HK-2 (cell line): ENCODE data around the gene TMEM253.
A peak's percentile ranks its signal among the peaks of the same experiment; 100 is the strongest.

ENCODE experiments used
- DNase-seq: peaks from one replicate; pipeline ENCODE4 v3.0.0-alpha.2; 2018; ENCODE audit not compliant: unreplicated experiment

TMEM253 gene

DNA sequence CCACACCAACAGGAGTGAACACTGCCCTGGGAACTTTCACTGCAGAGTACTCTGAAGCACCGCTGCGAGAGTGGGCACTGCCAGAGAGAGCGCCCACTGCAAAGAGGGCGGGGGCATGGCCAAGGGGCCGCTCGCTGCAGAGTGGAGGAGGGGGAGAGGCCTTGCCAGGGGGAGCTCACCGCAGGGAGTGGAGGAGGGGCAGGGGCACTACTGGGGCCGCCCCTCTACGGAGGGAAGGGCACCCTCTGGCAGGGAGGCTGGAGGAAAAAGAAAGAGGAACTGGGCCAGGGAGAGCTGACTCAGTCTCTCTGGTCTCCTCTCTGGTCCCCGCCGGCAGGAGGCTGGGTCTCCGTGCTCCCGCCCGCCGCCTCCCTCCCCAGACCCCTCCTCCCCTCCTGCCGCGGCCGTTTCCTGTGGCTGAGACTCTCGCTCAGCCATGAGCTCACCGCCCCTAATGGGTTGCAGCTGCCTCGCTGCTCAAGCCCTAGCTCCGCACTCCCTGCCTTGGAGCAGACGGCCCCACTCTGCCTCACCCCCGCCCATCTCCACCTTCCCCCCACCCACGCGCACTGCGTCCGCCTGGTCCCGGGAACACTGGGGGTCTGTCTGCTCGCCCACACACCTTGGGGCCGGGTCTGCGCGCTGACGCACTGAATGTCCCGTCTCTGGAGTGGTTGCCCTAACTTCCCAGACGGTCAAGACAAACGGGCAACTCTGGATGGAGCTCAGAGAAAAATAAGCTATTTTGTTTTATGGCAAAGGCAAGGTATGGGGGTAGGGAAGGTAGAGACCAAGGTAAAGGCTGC, 29.4 kb upstream of the TMEM253 start:
- DNase-seq = peak; percentile 84

DNA sequence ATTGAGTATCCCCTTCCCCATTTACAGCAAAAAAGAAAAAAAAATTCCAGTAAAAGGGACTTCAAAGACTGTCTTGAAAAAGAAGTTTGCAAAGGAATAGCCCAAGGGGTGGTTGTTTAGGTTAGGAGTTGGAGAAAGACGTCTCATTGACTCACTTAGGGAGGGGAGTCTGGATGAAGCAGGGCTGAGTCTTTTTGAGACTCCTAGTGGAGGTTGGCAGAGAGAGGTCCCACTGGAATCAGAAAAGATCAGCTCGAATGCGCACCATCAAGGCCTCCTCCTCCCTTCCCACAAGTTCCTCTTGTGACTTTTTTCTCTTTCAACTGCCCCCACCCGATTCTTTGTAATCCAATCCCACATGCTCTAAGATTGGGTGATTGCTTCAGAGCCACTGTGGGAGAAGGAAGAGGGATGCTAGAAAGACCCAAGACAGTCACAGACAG, 28.8 kb upstream of the TMEM253 start:
- DNase-seq = no peak

DNA sequence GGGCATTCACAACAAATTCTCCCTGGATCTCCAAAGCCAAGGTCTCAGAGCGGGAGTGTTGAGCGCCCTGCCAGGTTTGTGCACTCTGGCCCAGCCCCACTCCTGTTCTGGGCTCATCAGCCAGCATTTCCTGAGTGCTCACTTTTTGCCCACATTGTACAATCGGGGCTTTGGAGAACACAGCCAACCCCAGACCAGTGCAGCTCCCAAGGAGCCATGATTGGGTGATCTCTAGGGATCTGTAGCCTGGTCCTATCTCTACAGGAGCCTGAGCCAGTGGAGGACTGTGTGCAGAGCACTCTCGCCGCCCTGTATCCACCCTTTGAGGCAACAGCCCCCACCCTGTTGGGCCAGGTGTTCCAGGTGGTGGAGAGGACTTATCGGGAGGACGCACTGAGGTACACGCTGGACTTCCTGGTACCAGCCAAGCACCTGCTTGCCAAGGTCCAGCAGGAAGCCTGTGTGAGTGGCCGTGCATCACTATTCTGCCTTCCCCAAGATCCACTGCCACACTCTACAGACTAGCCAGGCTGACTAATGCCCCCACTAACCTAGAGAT, 28.0 kb upstream of the TMEM253 start:
- DNase-seq = no peak

DNA sequence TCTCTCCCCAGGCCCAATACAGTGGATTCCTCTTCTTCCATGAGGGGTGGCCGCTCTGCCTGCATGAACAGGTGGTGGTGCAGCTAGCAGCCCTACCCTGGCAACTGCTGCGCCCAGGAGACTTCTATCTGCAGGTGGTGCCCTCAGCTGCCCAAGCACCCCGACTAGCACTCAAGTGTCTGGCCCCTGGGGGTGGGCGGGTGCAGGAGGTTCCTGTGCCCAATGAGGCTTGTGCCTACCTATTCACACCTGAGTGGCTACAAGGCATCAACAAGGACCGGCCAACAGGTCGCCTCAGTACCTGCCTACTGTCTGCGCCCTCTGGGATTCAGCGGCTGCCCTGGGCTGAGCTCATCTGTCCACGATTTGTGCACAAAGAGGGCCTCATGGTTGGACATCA, 26.9 kb upstream of the TMEM253 start:
- no peak for DNase-seq

DNA sequence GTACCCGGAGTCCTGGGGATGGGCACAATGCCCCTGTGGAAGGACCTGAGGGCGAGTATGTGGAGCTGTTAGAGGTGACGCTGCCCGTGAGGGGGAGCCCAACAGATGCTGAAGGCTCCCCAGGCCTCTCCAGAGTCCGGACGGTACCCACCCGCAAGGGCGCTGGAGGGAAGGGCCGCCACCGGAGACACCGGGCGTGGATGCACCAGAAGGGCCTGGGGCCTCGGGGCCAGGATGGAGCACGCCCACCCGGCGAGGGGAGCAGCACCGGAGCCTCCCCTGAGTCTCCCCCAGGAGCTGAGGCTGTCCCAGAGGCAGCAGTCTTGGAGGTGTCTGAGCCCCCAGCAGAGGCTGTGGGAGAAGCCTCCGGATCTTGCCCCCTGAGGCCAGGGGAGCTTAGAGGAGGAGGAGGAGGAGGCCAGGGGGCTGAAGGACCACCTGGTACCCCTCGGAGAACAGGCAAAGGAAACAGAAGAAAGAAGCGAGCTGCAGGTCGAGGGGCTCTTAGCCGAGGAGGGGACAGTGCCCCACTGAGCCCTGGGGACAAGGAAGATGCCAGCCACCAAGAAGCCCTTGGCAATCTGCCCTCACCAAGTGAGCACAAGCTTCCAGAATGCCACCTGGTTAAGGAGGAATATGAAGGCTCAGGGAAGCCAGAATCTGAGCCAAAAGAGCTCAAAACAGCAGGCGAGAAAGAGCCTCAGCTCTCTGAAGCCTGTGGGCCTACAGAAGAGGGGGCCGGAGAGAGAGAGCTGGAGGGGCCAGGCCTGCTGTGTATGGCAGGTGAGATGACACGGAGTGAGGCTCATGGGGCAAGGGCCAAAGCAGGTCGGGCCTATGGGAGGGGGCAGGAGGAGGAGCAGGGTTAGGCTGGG, 26.2 kb upstream of the TMEM253 start:
- no peak for DNase-seq

DNA sequence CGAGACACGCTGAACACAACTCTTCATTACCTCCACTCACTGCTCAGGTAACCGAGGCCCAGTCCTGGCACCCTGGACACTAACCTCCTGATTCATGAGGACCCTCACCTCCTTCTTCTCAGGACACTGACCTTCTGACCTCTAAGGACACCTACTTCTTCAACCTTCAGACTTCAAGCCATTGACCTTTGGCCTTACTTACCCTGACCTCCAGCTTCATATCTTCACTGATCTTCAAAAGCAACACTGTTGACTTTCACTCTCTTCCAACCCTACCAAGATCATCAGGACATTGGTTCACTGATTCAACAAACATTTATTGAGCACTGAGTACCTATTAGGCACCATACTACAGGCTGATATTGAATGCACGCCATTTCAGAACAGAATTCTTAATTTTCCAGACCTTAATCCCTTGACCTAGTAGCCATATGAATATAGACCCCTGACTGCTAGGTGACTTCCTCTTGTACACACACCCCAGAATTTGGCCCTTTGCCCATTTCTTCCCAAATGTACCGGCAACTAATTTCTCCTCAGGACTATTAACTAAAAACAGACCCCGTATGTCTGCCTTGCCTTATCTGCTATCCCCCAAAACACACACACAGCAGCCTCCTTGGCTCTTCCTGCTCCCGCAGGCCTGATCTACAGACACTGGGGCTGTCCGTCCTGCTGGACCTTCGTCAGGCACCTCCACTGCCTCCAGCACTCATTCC, 25.0 kb upstream of the TMEM253 start:
- no peak for DNase-seq

DNA sequence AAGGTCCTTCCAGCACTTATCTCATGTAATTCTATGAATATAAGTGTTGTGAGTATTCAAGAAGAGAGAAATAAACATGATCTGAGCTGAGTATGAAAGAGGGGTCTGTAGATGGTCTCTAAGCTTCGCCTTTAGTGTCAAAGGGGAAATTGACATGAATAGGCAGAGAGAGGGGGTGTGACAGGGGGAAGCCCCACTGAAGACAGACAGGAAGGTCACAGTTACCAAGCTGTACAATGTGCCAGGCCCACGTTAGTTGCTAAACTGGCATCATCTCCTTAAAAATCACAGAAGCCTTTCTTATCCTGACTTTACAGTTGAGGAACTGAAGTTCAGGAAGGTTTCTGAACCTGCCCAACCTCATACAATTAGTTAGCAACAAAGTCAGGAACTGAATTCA, 23.2 kb upstream of the TMEM253 start:
- no peak for DNase-seq

DNA sequence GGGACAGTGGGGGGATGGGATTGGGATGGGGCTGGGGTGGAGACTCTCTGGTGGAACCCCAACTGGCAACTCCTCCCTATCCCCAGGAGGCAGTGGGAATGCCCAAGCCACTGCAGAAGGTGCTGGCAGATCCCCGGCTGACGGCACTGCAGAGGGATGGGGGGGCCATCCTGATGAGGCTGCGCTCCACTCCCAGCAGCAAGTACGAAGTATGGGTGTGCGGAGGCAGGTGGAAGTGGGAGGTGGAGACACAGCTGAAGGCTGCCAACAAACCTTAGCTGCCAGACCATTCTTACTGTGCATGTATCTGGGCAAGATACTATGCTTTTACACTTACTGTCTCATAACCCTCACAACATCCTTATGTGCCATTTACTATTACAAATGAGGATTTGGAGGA, 22.6 kb upstream of the TMEM253 start:
- DNase-seq = no peak

DNA sequence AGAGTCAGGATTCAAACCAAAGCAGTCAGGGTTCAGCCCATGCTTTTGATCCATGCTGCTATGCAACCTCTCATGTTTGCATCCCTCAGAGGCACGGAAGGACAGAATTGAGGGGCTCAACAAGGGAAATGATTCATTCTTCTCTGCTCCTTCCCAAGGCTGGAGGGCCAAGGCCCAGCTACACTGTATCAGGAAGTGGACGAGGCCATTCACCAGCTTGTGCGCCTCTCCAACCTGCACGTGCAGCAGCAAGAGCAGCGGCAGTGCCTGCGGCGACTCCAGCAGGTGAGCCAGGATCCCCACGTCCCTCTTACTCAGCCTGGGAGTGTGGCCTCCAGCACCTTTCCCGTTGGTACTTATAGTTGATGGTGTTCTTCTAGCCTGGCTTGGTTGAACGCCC, 22.1 kb upstream of the TMEM253 start:
- DNase-seq = no peak

DNA sequence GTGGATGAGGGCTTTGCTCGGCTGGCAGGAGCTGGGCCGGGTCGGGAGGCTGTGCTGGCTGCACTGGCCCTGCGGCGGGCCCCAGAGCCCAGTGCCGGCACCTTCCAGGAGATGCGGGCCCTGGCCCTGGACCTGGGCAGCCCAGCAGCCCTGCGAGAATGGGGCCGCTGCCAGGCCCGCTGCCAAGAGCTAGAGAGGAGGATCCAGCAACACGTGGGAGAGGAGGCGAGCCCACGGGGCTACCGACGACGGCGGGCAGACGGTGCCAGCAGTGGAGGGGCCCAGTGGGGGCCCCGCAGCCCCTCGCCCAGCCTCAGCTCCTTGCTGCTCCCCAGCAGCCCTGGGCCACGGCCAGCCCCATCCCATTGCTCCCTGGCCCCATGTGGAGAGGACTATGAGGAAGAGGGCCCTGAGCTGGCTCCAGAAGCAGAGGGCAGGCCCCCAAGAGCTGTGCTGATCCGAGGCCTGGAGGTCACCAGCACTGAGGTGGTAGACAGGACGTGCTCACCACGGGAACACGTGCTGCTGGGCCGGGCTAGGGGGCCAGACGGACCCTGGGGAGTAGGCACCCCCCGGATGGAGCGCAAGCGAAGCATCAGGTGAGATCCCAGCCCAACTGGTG, 19.2 kb upstream of the TMEM253 start:
- DNase-seq = no peak

DNA sequence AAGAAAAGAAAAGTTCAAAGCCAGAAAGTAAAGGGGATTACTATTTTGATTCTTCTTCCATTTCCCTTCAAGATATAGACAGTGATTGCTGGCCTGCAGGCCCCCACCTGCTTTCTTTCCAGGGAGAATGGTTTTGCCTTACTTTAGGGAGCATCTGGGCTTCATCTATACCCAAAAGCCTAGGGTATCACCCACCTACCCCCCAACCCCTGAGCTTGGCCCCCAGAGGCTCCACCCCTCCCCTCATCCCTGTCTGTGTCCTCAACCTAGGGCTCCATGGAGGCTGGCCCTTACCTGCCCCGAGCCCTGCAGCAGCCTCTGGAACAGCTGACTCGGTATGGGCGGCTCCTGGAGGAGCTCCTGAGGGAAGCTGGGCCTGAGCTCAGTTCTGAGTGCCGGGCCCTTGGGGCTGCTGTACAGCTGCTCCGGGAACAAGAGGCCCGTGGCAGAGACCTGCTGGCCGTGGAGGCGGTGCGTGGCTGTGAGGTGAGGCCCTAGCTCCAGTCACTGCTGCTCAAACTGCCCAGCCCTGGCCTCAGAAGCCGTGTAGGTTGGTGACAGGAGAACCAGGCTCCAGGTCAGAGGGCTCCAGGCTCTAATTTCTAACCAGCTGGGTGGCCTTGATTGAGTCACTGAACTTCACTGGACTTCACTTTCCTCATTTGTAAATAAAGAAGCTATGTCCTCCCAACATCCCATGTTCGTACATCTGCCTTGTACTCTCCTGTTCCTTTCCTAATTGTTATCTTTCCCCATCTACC, 17.1 kb upstream of the TMEM253 start:
- no peak for DNase-seq

DNA sequence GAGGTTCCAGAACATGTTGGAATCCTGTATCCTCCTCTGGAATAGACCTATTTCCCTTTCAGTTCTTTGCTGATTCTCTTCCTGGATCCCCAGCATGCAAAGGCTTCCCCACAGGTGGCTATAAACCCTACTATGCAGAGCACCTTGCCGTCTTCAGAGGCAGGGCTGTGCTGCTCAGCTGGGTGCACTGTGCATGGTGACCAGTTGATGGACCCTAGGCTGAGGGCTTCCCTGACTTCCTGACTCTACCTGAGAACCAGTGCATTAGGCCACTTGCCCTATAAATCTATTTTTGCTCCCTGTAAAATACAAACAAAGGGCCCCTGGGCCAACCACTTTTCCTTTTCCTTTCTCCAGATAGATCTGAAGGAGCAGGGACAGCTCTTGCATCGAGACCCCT, 16.5 kb upstream of the TMEM253 start:
- no peak for DNase-seq

DNA sequence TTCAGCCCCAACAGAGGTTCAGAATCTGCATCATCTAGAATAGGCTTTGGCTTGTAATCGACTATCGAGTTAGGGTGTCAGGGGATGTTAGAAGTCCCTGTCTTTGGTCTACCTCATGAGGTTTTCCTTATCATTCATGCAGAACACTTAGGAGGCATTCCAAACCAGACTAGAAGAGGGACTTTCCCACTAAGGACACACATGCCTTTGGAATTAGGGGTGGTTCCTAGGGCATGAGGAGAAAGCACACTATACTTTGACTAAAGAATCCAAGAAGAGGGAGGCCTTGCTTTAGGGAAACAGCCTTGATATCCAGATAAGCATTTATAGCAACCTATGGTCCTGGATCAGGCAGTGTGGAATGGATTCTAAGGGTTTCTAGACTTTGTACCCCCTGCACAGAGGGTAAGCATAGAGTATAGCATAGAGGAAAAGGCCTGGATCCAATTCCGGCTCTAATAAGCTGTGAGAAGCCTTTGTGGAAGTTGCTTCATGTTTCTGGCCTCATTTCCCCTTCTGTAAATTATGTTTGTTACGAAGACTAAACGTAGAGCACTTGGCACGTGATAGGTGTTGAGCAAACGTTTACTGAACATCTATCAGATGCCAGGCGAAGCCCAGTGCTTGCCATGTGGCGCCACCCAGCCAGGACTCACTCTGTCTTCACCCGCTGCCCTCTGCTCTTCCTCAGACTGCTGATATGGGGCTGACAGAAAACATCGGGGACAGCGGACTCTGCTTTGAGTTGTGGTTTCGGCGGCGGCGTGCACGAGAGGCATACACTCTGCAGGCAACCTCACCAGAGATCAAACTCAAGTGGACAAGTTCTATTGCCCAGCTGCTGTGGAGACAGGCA, 15.6 kb upstream of the TMEM253 start:
- DNase-seq = no peak

DNA sequence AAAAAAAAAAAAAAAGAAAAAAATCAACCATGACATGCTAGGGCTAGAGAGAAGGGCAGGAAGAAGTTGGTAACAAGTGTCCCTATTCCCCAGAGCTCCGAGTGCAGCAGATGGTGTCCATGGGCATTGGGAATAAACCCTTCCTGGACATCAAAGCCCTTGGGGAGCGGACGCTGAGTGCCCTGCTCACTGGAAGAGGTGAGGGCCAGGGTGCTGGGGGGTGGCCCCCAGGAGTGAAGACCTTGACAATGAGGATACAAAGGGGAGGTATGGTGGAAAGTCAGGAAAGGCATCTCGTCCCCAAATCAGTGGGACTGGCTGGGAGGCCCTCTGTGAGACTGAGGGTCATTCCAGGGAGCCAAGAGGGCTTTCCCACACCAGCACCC, 14.0 kb upstream of the TMEM253 start:
- DNase-seq = no peak

DNA sequence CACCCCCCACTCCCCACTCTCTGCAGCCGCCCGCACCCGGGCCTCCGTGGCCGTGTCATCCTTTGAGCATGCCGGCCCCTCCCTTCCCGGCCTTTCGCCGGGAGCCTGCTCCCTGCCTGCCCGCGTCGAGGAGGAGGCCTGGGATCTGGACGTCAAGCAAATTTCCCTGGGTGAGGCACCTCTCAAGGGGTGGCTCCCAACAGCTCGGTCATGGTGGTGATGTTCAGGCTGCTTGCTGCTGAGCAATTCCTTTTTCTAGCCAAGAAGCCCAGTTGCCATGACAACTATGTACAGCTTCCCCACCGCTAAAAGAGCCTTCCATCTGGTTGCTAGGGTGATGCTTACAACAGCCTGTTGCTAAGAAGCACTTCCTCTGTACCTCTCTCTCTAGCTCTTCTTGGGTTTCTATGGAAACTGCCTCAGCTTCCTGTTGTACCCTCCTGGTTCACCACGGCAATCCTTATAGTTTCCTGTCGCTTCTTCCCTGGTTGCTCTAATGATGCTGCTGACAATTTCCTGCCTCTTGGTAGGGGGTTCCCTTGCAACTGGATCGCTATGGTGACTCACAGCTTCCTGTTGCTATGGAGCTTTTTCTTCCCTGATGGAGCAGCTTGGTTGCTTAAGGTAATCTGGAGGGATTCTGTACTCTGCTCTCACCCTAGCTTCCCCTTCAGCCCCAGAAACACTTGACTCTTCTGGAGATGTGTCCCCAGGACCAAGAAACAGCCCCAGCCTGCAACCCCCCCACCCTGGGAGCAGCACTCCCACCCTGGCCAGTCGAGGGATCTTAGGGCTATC, 13.4 kb upstream of the TMEM253 start:
- peak; percentile 61 for DNase-seq

DNA sequence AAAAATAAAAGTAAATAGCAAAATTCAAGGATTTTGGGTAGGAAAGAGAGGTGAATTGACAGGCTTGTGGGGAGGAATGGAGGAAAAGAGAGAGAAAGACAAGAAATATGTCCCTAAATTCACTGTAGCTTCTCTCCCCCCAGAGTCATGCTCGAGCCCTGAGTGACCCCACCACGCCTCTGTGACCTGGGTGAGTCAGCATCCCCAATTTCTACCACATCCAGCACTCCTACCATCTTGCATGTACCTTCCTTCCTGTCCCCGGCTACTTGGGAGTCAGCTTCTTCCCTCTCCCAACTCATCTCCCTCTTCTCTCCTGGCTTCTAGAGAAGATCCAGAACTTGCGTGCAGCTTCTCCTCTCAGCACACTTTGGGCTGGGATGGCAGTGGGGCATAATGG, 12.2 kb upstream of the TMEM253 start:
- no peak for DNase-seq

DNA sequence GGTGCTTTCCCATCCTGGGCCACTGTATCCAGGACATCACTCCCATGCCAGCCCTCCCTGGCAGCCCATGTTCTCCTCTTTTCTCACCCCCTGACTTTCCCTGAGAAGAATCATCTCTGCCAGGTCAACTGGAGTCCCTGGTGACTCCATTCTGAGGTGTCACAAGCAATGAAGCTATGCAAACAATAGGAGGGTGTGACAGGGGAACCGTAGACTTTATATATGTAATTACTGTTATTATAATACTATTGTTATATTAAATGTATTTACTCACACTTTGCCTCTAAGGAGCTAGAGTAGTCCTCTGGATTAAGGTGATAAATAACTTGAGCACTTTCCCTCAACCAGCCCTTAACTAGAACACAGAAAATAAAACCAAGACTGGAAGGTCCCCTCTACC, 11.6 kb upstream of the TMEM253 start:
- DNase-seq = no peak

DNA sequence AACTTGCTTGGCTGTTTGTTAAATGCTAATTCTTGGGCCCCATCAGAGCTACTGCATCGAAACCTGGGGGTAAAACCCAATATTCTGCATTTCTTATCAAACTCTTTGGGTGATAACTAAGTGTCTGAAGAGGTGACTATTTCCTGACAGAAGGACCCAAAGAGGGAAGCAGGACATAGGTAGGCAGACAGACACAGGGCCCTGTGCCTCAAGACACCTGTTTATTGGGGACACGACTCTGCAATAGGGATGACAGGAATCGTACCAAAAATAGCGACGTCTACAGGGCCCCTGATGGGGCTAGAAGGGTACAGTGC, 11.0 kb upstream of the TMEM253 start:
- no peak for DNase-seq

DNA sequence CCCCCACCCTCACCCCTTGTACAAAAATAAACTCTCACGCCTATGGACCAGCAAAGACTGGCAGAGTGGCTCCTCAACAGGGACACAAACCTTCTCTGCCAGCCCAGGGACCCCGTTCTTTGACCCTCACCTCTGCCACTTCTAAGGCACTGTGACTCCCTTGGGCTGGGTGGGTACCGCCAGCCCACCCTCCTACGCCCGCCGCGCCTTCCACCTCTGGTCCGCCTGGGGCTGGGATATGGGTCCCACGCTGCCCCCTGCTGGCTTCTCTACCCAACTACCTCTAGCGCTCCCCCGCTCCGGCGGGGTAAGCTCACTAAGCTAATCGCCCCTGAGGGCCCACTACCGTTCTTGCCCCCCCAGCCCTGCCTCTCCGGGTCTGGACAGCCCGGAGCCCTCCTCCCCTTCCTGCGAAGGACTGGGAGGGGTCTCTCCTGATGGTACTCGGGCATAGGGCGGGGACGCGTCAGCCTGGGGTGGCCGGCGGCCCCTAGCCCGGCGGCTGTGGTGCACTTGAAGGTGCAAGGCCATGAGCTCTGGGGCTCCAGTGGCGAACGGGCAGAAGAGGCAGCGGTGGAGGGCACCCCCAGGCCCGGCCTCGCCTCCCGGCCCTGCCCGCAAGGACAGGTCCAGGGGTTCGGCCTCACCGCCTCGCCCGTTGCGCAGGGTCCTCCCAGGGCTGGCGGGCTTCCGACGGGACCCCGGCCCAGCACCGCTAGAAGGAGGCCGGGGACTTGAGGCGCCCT, 10.5 kb upstream of the TMEM253 start:
- DNase-seq = no peak
